ENCODE results near the gene ROBO2. TPM values are rescaled to one million over a fixed set of nuclear protein-coding genes. Genes with fewer than 3 reads are reported as not detected.

Gene ROBO2
- polyA plus RNA-seq (2013, experiment 1 of 2), result 29.2 TPM
- 25.2 TPM for polyA plus RNA-seq (2013, experiment 2 of 2)

GRCh38 chr3:77039606-77040171, at the start of gene ROBO2:
Gene ROBO2, plus strand, starts transcription at chr3:77040099. Its CDS starts 687 bp downstream, at chr3:77040786.
- H3K27ac ChIP-seq (ENCODE audit: low read depth, low read length, severe bottlenecking), result peak within 1 kb of the TSS; percentile 23
- no peaks in the 10 kb centered on the region for H3K4me1 ChIP-seq (ENCODE audit: control insufficient read depth, insufficient read depth, low read length, poor library complexity, severe bottlenecking)
- WGBS, 2 experiments (ENCODE audit: insufficient coverage in 2 of 2), result 0 to 1% methylated on average over 20 to 21 of the region's 54 CpGs
- no peaks in the 10 kb centered on the region for H3K36me3 ChIP-seq (ENCODE audit: control insufficient read depth, insufficient read depth, low read length)
- H3K9me3 ChIP-seq (ENCODE audit: control insufficient read depth, low read length), result no peaks in the 10 kb centered on the region
- H3K4me3 ChIP-seq (ENCODE audit: extremely low read depth, insufficient read depth, low read length, poor library complexity, severe bottlenecking), result peak within 1 kb of the TSS; percentile 60

- Histone ChIP-seq H3K36me3 (ENCODE audit: control insufficient read depth, insufficient read depth, low read length) (no peaks in the 10 kb centered on the region), H3K27ac (ENCODE audit: low read depth, low read length, severe bottlenecking) (no peak overlapping the region), H3K9me3 (ENCODE audit: control insufficient read depth, low read length) (no peaks in the 10 kb centered on the region), H3K4me1 (ENCODE audit: control insufficient read depth, insufficient read depth, low read length, poor library complexity, severe bottlenecking) (no peaks in the 10 kb centered on the region), H3K4me3 (ENCODE audit: extremely low read depth, insufficient read depth, low read length, poor library complexity, severe bottlenecking) (no peak overlapping the region)
- WGBS, 2 experiments (ENCODE audit: insufficient coverage in 2 of 2), result 75 to 82% methylated on average over 2 to 4 of the region's 5 CpGs
Observed at GRCh38 chr3:76990606-76991005, 49.3 kb upstream of the ROBO2 start.

- Histone ChIP-seq H3K36me3 (ENCODE audit: control insufficient read depth, insufficient read depth, low read length) (no peaks in the 10 kb centered on the region), H3K4me3 (ENCODE audit: extremely low read depth, insufficient read depth, low read length, poor library complexity, severe bottlenecking) (no peak overlapping the region), H3K9me3 (ENCODE audit: control insufficient read depth, low read length) (no peaks in the 10 kb centered on the region), H3K27ac (ENCODE audit: low read depth, low read length, severe bottlenecking) (no peak overlapping the region), H3K4me1 (ENCODE audit: control insufficient read depth, insufficient read depth, low read length, poor library complexity, severe bottlenecking) (no peaks in the 10 kb centered on the region)
- no CpG with 5 or more reads among the region's 3 CpGs for WGBS, 2 experiments (ENCODE audit: insufficient coverage in 2 of 2)
Observed at GRCh38 chr3:76991165-76991564, 48.7 kb upstream of the ROBO2 start.

GRCh38 chr3:76997733-76998132, 42.2 kb upstream of the ROBO2 start:
- Histone ChIP-seq H3K4me1 (ENCODE audit: control insufficient read depth, insufficient read depth, low read length, poor library complexity, severe bottlenecking) (no peaks in the 10 kb centered on the region), H3K9me3 (ENCODE audit: control insufficient read depth, low read length) (no peaks in the 10 kb centered on the region)
- 90% methylated on average over 2 of the region's 2 CpGs; no CpG with 5 or more reads in 1 of the 2 experiments for WGBS, 2 experiments (ENCODE audit: insufficient coverage in 2 of 2)

GRCh38 chr3:76998555-76998954, 41.3 kb upstream of the ROBO2 start:
- Histone ChIP-seq H3K36me3 (ENCODE audit: control insufficient read depth, insufficient read depth, low read length) (no peaks in the 10 kb centered on the region), H3K27ac (ENCODE audit: low read depth, low read length, severe bottlenecking) (no peak overlapping the region), H3K4me1 (ENCODE audit: control insufficient read depth, insufficient read depth, low read length, poor library complexity, severe bottlenecking) (no peaks in the 10 kb centered on the region), H3K9me3 (ENCODE audit: control insufficient read depth, low read length) (no peaks in the 10 kb centered on the region), H3K4me3 (ENCODE audit: extremely low read depth, insufficient read depth, low read length, poor library complexity, severe bottlenecking) (no peak overlapping the region)
- no CpG with 5 or more reads among the region's 3 CpGs for WGBS, 2 experiments (ENCODE audit: insufficient coverage in 2 of 2)

More at GRCh38 chr3:76997733-76998132, 42.2 kb upstream of the ROBO2 start:
- Histone ChIP-seq H3K27ac (ENCODE audit: low read depth, low read length, severe bottlenecking) (no peak overlapping the region), H3K4me3 (ENCODE audit: extremely low read depth, insufficient read depth, low read length, poor library complexity, severe bottlenecking) (no peak overlapping the region), H3K36me3 (ENCODE audit: control insufficient read depth, insufficient read depth, low read length) (no peaks in the 10 kb centered on the region)

- no peaks in the 10 kb centered on the region for H3K4me1 ChIP-seq (ENCODE audit: control insufficient read depth, insufficient read depth, low read length, poor library complexity, severe bottlenecking)
- H3K4me3 ChIP-seq (ENCODE audit: extremely low read depth, insufficient read depth, low read length, poor library complexity, severe bottlenecking), result no peak overlapping the region
- no peak overlapping the region for H3K27ac ChIP-seq (ENCODE audit: low read depth, low read length, severe bottlenecking)
- H3K9me3 ChIP-seq (ENCODE audit: control insufficient read depth, low read length), result no peaks in the 10 kb centered on the region
- 89 to 94% methylated on average over 3 to 4 of the region's 5 CpGs for WGBS, 2 experiments (ENCODE audit: insufficient coverage in 2 of 2)
- H3K36me3 ChIP-seq (ENCODE audit: control insufficient read depth, insufficient read depth, low read length), result no peaks in the 10 kb centered on the region
Observed at GRCh38 chr3:77001062-77001701, 38.7 kb upstream of the ROBO2 start.

GRCh38 chr3:77014226-77014625, 25.7 kb upstream of the ROBO2 start:
- H3K4me3 ChIP-seq (ENCODE audit: extremely low read depth, insufficient read depth, low read length, poor library complexity, severe bottlenecking), result no peak overlapping the region
- 74% methylated on average over 6 of the region's 7 CpGs; no CpG with 5 or more reads in 1 of the 2 experiments for WGBS, 2 experiments (ENCODE audit: insufficient coverage in 2 of 2)

GRCh38 chr3:77025471-77025870, 14.4 kb upstream of the ROBO2 start:
- no peaks in the 10 kb centered on the region for H3K36me3 ChIP-seq (ENCODE audit: control insufficient read depth, insufficient read depth, low read length)
- no peaks in the 10 kb centered on the region for H3K4me1 ChIP-seq (ENCODE audit: control insufficient read depth, insufficient read depth, low read length, poor library complexity, severe bottlenecking)
- WGBS, 2 experiments (ENCODE audit: insufficient coverage in 2 of 2), result no CpG with 5 or more reads among the region's 1 CpG
- H3K27ac ChIP-seq (ENCODE audit: low read depth, low read length, severe bottlenecking), result no peak overlapping the region
- H3K4me3 ChIP-seq (ENCODE audit: extremely low read depth, insufficient read depth, low read length, poor library complexity, severe bottlenecking), result no peak overlapping the region
- no peaks in the 10 kb centered on the region for H3K9me3 ChIP-seq (ENCODE audit: control insufficient read depth, low read length)

More at GRCh38 chr3:77014226-77014625, 25.7 kb upstream of the ROBO2 start:
- Histone ChIP-seq H3K27ac (ENCODE audit: low read depth, low read length, severe bottlenecking) (no peak overlapping the region), H3K36me3 (ENCODE audit: control insufficient read depth, insufficient read depth, low read length) (no peaks in the 10 kb centered on the region), H3K4me1 (ENCODE audit: control insufficient read depth, insufficient read depth, low read length, poor library complexity, severe bottlenecking) (peaks cover 3% of the 10 kb centered on the region), H3K9me3 (ENCODE audit: control insufficient read depth, low read length) (no peaks in the 10 kb centered on the region)

- Histone ChIP-seq H3K4me1 (ENCODE audit: control insufficient read depth, insufficient read depth, low read length, poor library complexity, severe bottlenecking) (no peaks in the 10 kb centered on the region), H3K27ac (ENCODE audit: low read depth, low read length, severe bottlenecking) (no peak overlapping the region), H3K36me3 (ENCODE audit: control insufficient read depth, insufficient read depth, low read length) (no peaks in the 10 kb centered on the region), H3K9me3 (ENCODE audit: control insufficient read depth, low read length) (no peaks in the 10 kb centered on the region), H3K4me3 (ENCODE audit: extremely low read depth, insufficient read depth, low read length, poor library complexity, severe bottlenecking) (no peak overlapping the region)
- 83 to 90% methylated on average over 1 to 2 of the region's 5 CpGs for whole genome bisulfite sequencing, 2 experiments (ENCODE audit: insufficient coverage in 2 of 2)
Observed at GRCh38 chr3:77026904-77027634, 12.8 kb upstream of the ROBO2 start.

- no peaks in the 10 kb centered on the region for H3K36me3 ChIP-seq (ENCODE audit: control insufficient read depth, insufficient read depth, low read length)
- H3K4me3 ChIP-seq (ENCODE audit: extremely low read depth, insufficient read depth, low read length, poor library complexity, severe bottlenecking), result no peak overlapping the region
- 80 to 88% methylated on average over 1 to 2 of the region's 2 CpGs for WGBS, 2 experiments (ENCODE audit: insufficient coverage in 2 of 2)
Observed at GRCh38 chr3:77028005-77028404, 11.9 kb upstream of the ROBO2 start.

More at GRCh38 chr3:77028005-77028404, 11.9 kb upstream of the ROBO2 start:
- no peaks in the 10 kb centered on the region for H3K9me3 ChIP-seq (ENCODE audit: control insufficient read depth, low read length)
- H3K4me1 ChIP-seq (ENCODE audit: control insufficient read depth, insufficient read depth, low read length, poor library complexity, severe bottlenecking), result no peaks in the 10 kb centered on the region
- no peak overlapping the region for H3K27ac ChIP-seq (ENCODE audit: low read depth, low read length, severe bottlenecking)

Data from mesodermal cell (in vitro differentiated cells).